ENCODE data around the gene ANKS1B. TPM values are rescaled to one million over a fixed set of nuclear protein-coding genes. Genes with fewer than 3 reads are reported as not detected.

Gene ANKS1B
- total RNA-seq, 1 experiment from 2014 or later: 9.7 TPM

DNA sequence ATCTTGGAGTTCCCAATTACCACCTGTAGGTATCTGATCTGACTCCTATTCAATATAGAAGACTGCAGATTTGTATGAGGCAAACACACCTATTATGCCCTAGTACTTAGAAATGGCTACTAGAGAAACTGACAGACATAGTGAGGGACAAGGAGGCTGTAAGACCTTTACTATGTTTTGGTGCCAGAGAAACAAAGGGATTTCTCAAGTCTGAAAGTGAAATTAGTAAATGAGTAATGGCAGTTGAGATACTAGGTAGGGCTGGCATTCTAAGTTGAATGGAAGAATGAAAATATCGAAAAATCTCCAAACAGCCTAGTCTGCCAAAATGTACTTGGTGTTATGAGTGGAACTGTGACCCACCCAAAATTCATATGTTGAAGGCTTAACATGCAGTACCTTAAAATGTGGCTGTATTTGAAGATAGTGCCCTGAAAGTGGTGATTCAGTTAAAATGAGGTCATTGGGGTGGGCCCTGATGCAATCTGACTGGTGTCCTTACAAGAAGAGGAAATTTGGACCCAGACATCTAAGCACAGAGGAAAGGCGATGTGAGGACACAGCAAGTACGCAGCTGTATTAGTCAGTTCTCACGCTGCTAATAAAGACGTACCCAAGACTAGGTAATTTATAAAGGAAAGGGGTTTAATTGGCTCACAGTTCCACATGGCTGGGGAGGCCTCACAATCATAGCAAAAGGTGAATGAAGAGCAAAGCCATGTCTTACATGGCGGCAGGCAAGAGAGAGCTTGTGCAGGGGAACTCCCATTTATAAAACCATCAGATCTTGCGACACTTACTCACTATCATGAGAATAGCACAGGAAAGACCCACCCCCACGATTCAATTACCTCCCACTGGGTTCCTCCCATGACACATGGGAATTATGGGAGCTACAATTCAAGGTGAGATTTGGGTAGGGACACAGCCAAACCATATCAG, 1212.7 kb downstream of the ANKS1B start:
- Histone ChIP-seq H3K36me3 (ENCODE audit: control insufficient read depth, insufficient read depth, low read length) (no peaks in the 10 kb centered on the region), H3K4me1 (ENCODE audit: control insufficient read depth, insufficient read depth, low read length) (no peaks in the 10 kb centered on the region), H3K27ac (ENCODE audit: low read length) (no peak overlapping the region), H3K9me3 (ENCODE audit: control insufficient read depth, insufficient read depth, low read depth, low read length) (no peaks in the 10 kb centered on the region), H3K27me3 (ENCODE audit: control insufficient read depth, insufficient read depth, low read length) (no peaks in the 10 kb centered on the region), H3K4me3 (ENCODE audit: low read depth in 2 of 2, low read length in 2 of 2) (no peak overlapping the region)
- in situ Hi-C loops (cut with HindIII; ENCODE audit: low pct_unique_long_range_greater_than_20kb, low sequenced_read_pairs): no loop called here
- ATAC-seq: no peak
- DNase-seq (ENCODE audit: low read depth, low spot score): no peak
- TF ChIP-seq REST (IDR thresholded peaks at IDR 0.05; ENCODE audit: insufficient read depth in 1 of 2, low read depth in 2 of 2, low read length in 1 of 2) (no peak), POLR2AphosphoS5 (IDR thresholded peaks at IDR 0.05; ENCODE audit: low read depth, low read length) (no peak), TCF7L2 (IDR thresholded peaks at IDR 0.05; ENCODE audit: low read depth, low read length) (no peak), SIN3A (IDR thresholded peaks at IDR 0.05; ENCODE audit: borderline replicate concordance, insufficient read depth, low read depth, low read length) (no peak)
- TF ChIP-seq, protein P1, sequence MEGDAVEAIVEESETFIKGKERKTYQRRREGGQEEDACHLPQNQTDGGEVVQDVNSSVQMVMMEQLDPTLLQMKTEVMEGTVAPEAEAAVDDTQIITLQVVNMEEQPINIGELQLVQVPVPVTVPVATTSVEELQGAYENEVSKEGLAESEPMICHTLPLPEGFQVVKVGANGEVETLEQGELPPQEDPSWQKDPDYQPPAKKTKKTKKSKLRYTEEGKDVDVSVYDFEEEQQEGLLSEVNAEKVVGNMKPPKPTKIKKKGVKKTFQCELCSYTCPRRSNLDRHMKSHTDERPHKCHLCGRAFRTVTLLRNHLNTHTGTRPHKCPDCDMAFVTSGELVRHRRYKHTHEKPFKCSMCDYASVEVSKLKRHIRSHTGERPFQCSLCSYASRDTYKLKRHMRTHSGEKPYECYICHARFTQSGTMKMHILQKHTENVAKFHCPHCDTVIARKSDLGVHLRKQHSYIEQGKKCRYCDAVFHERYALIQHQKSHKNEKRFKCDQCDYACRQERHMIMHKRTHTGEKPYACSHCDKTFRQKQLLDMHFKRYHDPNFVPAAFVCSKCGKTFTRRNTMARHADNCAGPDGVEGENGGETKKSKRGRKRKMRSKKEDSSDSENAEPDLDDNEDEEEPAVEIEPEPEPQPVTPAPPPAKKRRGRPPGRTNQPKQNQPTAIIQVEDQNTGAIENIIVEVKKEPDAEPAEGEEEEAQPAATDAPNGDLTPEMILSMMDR (IDR thresholded peaks at IDR 0.05): no peak
- POLR2A ChIA-PET: no interaction called here
- intact Hi-C loops (cut with micrococcal nuclease; ENCODE audit: unreplicated experiment): no loop called here
- CTCF ChIA-PET: no interaction called here
- no TSS peak for BruUV-seq (replicated peaks)

DNA sequence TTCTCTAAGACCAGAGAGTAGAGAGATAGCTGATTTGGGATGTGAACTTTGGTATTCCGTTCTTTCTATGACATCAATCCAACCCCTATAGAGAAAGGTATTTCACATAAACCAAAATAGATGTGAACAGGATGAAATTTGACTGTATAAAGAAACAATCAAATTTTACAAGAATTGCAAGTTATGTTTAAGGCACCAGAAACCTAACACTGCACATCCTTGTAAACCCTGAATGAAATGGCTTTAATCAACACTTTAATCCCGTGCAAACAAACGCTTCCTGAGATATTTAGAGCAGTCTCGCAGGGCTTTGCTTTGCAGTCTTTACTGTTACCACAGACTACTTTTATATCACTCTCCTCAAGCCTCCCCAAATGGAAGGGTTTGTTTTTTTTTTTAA, 1214.5 kb downstream of the ANKS1B start:
- in situ Hi-C loops (cut with HindIII; ENCODE audit: low pct_unique_long_range_greater_than_20kb, low sequenced_read_pairs) (no loop called here), intact Hi-C loops (cut with micrococcal nuclease; ENCODE audit: unreplicated experiment) (no loop called here)
- no peak overlapping the region for H3K27ac ChIP-seq (ENCODE audit: low read length)
- ATAC-seq: no peak
- POLR2A ChIA-PET: no interaction called here
- no TSS peak for BruUV-seq (replicated peaks)
- H3K4me1 ChIP-seq (ENCODE audit: control insufficient read depth, insufficient read depth, low read length): no peaks in the 10 kb centered on the region
- no peaks in the 10 kb centered on the region for H3K9me3 ChIP-seq (ENCODE audit: control insufficient read depth, insufficient read depth, low read depth, low read length)
- CTCF ChIA-PET: interaction anchor here (0.6 kb wide), 1 partner anchor 22 kb away, joined by 3 read pairs; no protein-coding TSS in a partner anchor
- DNase-seq (ENCODE audit: low read depth, low spot score): no peak
- TF ChIP-seq TCF7L2 (IDR thresholded peaks at IDR 0.05; ENCODE audit: low read depth, low read length): no peak
- H3K27me3 ChIP-seq (ENCODE audit: control insufficient read depth, insufficient read depth, low read length): no peaks in the 10 kb centered on the region
- H3K36me3 ChIP-seq (ENCODE audit: control insufficient read depth, insufficient read depth, low read length): no peaks in the 10 kb centered on the region
- H3K4me3 ChIP-seq (ENCODE audit: low read depth in 2 of 2, low read length in 2 of 2): no peak overlapping the region

DNA sequence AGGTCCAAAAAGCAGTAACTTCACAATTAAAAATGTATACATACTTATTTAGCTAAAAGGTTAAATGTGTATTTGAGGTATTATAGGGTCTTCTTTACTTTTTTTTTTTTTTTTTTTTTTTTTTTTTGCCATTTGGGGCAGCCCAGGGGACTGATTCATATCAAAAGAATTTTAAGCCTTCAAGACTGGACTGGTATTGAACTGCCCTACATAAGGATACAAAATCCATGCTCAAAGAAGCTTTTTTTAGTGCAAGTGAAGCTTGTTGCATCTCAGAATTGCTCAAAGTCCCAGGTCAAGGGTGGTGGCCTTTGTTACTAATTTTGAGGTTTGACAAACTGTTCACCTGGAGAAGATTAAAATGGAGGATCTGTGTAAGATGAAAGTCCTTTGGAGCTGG, 1215.7 kb downstream of the ANKS1B start:
- no peak for ATAC-seq
- no peaks in the 10 kb centered on the region for H3K36me3 ChIP-seq (ENCODE audit: control insufficient read depth, insufficient read depth, low read length)
- no TSS peak for BruUV-seq (replicated peaks)
- H3K4me3 ChIP-seq (ENCODE audit: low read depth in 2 of 2, low read length in 2 of 2): no peak overlapping the region
- H3K27me3 ChIP-seq (ENCODE audit: control insufficient read depth, insufficient read depth, low read length): no peaks in the 10 kb centered on the region
- TF ChIP-seq SIN3A (IDR thresholded peaks at IDR 0.05; ENCODE audit: borderline replicate concordance, insufficient read depth, low read depth, low read length): no peak
- TF ChIP-seq, protein P1 (IDR thresholded peaks at IDR 0.05): no peak
- TF ChIP-seq POLR2AphosphoS5 (IDR thresholded peaks at IDR 0.05; ENCODE audit: low read depth, low read length): no peak
- no peak for TF ChIP-seq TCF7L2 (IDR thresholded peaks at IDR 0.05; ENCODE audit: low read depth, low read length)
- no peak for TF ChIP-seq REST (IDR thresholded peaks at IDR 0.05; ENCODE audit: insufficient read depth in 1 of 2, low read depth in 2 of 2, low read length in 1 of 2)
- H3K4me1 ChIP-seq (ENCODE audit: control insufficient read depth, insufficient read depth, low read length): no peaks in the 10 kb centered on the region
- H3K27ac ChIP-seq (ENCODE audit: low read length): no peak overlapping the region
- no peaks in the 10 kb centered on the region for H3K9me3 ChIP-seq (ENCODE audit: control insufficient read depth, insufficient read depth, low read depth, low read length)
- in situ Hi-C loops (cut with HindIII; ENCODE audit: low pct_unique_long_range_greater_than_20kb, low sequenced_read_pairs): no loop called here
- DNase-seq (ENCODE audit: low read depth, low spot score): no peak
- ChIA-PET POLR2A (no interaction called here), CTCF (no interaction called here)
- intact Hi-C loops (cut with micrococcal nuclease; ENCODE audit: unreplicated experiment): no loop called here
